ENCODE measurements around the gene PTPRD.

PTPRD gene

DNA sequence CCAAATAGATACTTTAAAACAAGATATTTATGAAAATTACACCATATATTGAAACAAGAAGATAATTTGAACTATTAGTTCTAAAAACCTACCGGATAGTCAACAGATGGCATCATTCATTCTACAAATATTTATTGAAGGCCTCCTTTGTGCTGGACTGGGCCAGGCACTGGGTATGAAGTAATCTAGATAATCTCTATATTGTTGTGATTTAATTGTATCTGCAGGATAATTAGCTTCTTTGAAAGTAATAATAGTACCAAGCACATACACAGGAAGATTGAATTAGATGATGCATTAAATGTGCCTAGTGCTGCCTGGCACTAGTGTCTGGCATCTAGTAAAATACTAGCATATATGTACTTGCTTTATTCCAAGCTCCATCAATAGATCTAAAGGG lies 2078.0 kb downstream of the PTPRD start:
- no peak for DNase-seq

DNA sequence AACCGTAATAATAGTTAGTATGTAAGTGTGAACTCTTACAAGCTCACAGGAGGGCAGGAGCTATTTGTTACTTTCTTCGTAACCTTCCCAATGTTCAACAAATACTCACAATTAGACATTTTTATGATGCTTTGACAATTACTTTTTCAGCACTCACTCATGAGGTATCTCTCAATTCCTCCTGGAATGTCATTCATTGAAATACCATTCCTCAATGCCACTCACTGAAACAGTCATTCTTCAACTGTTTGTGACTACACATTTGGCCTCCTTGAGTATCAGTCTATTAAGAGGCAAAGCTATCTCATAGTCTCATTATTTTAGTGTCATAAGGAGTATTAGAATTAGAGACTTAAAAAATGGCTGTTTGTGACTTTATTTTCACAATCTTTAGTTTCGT lies 2079.1 kb downstream of the PTPRD start:
- DNase-seq, result no peak

DNA sequence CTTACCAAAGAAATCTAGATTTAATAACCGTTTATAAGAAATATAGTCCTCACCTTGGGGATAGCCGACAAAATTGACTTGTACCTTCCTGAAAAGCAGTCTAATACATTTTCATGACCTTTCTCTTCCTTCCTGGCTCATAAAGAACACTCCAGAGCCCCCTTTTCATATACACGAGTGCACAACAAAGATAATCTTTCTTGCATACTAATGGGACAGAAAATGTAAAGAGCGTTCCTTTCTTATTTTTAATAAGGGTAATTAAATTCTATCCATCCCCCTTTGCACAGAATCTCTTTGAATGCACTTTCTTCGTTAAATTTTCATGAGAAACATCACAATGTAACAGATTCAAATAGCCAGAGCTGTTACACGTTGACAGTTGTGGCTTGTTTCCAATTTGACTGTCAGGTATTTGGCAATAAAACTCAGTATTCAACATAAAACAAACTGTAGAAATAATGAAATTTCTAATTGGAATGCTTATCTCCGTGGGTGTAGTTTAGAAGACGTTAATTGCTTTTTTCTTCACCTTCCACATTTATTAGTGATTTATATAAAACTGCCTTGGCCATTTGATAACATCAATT lies 2080.9 kb downstream of the PTPRD start:
- DNase-seq, result no peak

DNA sequence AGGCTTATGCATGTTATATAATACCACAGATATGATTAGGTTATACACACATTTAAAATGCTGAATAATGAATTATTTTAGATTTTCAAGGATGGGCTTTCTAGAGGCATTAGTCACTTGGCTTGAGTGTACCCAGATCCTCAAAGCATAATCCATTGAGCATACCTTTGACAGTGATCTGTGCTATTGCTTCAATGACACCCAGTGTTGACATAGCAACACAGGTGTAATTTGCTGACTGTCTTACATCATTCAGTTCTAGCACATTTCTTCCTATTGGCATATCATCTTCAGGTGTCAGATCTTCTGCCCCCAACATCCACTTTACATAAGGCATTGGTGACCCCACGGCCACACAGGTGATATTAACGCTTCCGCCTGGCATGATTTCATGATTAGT lies 2091.7 kb downstream of the PTPRD start:
- DNase-seq, result no peak

DNA sequence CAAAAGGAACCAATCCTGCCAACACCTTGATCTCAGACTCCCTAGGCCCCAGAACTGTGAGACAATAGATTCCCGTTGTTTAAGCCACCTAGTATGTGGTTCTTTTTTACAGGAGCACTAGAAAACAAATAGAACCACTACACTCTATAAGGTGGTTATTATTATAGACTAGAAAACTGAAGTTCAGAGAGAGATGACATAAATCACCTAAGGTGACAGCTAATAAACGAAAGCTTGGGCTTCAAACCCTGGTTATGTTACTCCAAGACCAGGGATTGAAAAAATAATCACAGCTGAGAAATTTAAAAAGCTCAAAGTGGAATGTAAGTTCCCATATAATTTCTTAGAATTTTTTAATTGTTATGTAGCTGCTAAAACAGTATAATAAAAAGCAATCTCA lies 2097.1 kb downstream of the PTPRD start:
- no peak for DNase-seq

DNA sequence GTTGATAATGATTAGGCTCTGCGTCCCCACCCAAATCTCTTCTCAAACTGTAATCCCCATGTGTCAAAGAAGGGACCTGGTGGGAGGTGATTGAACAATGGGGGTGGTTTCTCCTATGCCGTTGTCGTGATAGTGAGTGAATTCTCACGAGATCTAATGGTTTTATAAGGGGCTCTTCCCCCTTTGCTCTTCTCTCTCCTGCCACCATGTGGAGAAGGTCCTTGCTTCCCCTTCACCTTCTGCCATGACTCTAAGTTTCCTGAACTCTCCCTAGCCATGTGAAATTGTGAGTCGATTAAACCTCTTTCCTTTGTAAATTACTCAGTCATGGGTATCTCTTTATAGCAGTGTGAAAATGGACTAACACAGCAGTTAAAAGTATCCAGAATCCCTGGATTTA lies 2098.0 kb downstream of the PTPRD start:
- DNase-seq, result no peak

DNA sequence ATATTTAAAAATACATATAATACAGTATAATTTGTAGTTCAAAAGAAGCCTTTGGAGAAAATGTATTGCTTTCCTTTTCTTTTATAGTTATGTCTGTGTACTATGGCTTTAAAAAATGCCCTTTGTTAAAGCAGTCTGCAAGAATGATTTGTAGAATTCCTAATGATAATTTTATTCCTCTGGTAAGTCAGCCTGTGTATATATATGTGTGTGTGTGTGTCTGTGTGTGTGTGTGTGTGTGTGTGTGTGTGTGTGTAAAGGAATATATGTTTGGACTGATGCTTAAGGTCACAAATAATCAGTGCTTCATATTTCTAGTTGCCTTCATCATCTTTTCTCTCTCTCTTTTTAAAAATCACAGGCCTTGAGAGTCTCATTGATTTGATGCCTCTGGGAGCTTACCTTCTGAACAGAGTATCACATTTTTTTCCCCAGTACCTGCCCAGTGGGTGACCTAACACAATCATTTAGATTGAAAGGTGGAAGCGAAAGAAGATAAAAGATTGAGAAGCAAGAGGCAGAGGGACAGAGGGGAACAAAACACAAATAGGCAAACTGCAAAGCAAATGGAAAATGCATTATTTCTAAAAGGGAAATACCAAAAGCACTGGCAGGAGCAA lies 2104.0 kb downstream of the PTPRD start:
- no peak for DNase-seq

DNA sequence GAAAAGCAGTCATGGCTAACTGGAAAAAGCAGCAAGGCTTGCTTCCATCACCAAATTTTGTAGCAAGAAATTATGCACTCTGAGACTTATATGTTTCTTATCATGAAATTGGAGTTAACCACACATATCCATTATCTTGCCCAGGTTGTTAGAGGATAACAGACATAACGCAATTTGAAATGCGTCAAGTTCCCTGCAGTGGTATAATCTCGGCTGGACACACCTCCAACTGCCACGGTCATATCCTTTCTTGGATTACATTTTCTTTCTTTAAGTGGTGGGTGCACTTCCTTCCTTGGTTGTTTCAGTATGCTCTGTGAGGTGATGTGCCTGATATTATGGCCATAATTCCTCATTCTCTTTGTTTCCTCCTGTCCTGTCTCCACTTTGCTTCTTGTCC lies 2118.2 kb downstream of the PTPRD start:
- no peak for DNase-seq

DNA sequence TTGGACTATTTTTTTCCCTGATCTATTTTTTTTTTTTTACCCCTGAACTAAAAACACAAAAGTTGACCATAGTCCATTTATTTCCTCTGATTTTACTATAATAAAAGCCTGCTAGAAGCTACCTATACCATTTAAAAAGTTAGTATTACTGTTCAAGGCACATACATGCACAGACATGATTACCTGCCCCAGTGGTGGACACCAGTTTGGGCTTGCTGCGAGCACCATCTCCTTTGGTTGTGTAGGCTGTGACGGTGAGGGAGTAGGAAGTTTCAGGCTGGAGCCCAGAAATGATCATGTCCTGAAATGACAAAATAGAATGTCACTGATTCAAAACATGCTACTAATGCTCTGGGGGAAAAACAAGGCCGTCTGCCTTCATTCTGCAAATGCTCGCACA lies 2120.1 kb downstream of the PTPRD start:
- DNase-seq, result no peak

DNA sequence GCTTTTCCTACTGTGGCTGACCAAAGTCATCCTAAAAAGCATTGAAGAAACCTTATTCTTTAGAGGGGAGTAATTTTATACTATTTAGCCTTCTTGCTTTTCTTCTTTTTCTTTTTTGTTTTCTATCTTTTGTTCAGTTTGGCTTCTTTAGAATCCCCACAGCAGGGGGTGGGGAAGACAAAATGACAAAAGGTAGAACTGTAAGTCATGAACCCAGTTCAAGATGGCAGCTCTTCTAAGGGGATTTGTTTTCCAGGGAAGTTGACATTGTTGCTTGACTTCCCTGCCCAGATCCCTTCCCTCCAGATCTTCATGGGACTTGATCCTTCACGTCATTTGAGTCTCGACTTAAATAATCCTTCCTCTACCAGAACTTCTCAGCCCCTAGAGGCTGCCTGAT lies 2120.8 kb downstream of the PTPRD start:
- no peak for DNase-seq

DNA sequence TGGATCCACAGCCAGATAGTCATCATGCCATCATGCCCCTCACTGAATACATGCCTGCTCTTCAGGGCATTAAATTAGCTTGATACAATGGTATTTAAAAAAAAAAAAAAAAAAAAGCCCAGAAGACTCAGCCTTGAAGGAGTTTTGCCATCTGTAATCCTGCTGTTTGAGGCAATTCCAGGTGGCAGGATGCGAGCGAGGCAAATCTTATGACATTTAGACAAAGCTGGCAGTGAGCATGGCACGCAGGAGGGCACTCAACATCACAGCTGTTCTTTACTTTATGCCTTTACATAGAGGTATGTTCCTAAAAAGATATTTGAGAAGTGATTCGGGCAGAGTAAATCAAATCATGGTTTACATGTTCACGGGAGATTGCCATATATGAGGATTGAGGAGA lies 2121.2 kb downstream of the PTPRD start:
- DNase-seq, result no peak

DNA sequence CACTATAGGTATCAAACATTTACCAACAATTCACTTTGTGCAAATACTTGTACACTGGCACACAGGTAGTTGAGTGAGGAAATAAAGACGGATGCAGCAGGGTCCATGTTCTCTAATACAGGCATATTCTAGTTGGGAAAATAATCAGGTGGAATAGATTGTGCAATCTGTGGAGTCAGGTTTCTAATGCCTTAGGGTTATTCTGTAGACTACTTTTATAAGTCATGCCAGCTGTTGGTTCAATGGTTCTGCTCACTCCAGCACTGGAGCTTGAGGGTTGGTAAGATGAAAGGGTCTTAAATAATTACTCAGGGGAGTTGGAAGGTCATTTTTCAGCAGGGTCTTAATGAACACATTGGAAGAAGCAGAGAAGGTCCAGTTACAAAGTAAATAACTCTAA lies 2123.0 kb downstream of the PTPRD start:
- DNase-seq, result no peak

DNA sequence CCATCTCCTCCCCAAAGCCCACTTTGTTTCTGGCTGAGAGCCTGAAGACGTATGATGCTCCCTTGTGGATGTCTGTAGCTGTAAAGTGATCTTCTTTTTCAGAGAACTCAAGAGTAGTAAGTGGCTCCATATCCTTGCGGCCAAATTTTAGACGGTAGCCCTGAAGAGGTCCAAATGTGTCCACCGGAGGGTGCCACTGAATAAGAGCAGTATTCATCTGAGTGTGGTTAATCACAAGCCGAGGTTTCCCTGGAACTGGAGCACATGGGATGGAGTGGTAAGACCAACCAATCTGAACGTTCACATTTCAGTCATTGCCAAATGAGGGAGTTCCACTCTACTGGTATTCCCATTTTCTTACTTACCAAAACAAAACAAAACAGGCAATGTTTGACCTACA lies 2126.7 kb downstream of the PTPRD start:
- DNase-seq, result no peak

DNA sequence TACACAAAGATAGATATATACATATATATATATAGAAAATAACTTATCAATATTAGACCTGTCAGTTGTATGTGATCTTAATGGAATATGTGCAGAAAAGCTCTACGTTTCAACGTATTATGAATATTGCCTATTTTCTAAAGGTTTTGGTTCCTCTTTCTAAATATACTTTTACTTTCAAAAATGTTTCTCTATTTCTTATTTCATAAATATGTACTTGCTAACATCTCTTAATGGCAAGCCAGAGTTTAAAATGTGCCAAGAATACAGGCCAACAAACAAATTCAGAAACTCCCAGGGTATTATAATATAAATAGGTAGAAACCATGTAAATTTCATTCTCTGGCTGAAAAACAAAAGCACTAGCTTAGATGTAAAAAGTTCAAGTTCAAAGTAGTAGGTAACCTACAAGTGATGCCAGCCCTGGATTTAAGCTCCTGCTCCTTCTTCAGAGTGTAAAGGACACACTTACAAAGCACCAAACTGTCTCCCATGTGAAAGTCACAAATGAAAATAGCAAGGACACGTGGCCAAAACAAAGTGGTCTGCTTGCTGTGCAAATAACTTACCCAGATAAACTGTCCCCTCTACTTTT lies 2128.1 kb downstream of the PTPRD start:
- no peak for DNase-seq

DNA sequence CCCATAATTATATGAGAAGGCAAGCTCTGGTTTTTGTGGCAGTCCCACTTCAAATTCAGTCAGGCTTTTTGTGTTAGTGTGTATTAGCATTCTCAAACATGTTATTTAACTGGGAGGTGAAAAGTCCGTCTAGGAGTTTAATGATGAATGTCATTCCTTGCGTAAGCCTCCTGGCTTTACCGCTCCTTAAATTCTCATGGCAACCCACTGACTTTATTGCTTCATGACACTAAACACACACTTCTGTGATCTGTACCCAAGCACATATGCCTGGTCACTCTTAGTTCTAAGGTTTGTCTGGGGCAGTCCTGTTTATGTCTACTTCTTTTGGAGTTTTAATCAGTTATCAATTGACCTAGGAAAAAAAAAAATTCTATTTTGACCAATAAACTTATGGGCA lies 2135.4 kb downstream of the PTPRD start:
- no peak for DNase-seq

DNA sequence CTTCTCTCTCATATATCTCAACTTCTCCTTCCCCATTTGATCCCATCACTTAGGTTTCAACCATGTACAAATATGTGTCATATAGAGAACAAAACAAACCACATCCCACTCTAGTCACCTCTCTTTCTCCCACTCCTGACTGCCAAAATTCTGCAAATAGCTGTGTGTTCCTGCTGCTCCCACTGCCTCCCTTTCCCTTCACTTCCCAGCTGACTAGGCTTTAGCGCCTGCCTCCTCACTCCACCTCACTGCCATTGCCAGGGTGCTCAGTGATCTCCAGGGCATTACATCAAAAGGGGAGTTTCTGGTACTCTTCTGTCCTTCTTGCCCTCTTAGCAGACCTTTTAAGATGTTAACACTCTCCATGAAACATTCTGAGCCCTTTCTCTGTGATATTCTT lies 2137.9 kb downstream of the PTPRD start:
- DNase-seq, result no peak

DNA sequence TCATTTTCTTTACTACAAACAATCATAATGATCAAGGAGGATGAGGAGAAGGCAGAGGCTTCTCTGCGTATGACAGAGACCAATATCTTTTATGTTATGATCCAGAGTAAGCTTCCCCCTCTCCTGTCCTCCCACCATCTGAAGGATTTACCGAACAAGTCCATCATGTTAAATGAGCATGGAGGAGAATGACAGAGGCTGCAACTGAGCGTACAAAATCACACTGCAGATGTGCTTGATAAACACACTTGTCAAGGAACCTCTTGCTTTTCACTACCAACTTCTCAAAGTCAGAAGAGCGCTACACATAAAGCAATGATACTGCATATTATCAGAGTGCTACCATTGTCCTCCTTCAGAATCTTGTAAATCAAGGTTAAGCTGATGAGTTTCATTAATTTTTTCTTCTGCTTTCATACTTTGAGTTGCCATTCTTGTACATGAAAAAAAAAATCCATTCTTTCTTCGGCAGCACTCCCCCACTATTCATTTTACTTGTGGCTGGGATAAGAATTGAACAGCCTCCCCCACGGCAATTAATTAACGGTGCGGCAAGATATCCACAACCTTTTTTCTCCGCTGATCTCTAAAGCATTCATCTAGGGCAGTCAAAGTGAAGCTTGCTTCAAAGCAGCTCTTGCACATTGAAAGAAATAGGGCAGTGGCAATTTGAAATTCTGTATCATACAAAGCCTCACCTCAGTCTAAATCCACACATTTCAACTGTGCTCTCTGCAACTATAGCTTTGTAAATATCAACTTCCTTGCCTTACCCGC lies 2139.4 kb downstream of the PTPRD start:
- DNase-seq, result no peak

DNA sequence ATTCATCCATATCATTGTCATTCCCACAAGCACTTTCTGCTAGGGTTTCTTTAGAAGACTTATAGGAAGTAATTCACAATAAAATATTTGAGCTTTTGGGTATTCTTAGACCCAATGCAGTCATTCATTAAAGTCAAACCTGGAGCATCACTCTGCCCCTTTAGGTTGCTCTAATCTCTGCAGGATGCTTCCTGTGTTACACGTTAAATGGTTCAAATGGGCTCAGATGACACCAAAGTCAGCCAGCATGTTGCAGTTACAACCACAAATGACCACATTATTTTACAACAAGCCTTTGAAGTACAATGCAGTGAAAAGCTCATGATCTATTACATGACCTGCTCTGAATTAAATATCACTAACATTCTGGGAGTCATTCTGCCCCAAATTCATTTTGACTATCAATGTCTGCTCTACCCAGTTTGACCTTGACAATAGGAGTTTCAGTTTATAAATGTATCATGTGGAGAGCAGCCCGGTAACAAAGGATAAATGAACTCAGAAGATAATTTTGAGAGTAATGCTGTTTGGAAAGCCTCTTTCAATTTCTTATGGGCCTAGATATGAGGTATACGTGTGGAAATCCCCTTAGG lies 2144.7 kb downstream of the PTPRD start:
- no peak for DNase-seq

DNA sequence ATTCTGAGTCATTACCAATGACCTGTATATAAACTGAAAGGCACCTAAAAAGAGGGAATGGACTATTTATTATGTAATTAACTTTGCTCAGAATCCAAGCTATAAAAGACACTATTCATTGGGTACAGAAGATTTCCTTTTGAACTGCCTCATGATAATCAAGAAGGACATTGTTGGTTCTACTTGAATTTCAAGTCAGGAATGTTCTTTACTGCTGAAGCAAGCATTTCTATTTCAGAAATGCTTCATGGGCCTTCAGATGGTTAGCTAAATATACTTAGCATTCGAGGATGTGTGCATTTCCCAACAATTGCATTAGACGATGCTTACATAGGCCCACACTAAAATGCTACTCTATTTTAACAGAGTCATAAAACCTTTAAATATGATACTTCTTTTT lies 2155.0 kb downstream of the PTPRD start:
- DNase-seq, result no peak

DNA sequence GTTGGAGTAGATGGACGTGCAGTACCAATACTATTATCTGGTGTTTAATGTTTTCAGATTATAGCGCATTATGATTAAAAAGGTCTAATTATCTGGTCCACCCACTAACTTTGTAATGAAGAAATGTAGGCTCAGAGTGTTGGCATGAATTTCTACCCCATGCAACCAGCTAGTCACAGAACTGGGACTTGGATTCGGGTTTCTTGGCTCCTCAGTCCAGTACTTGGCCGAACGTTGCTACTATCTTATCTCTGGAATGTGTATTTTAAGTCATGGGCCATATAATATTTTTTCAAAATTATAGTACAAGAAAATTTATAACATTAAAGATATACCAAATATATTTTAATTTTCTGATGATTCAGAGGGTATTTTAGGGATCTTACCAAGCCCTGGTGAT lies 2155.7 kb downstream of the PTPRD start:
- DNase-seq, result no peak

DNA sequence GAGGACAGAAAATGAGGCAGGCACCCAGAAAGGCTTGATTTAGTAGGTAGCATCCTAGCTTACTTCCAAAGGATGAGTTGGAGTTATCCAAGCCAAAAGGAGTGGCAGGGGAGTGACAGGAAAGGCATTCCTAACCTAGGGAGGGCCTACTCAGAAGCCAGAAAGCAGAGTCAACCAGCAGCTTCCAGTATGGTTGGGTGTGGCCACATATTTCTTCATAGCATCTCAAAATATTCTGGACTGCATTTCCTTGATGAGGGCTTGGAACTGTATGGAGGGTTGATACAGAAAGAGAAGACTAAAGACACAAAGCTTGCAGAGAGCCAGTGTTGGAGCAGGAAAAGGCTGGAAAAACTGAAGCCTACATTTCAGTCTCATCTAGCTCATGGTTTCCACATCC lies 2156.5 kb downstream of the PTPRD start:
- DNase-seq, result no peak

DNA sequence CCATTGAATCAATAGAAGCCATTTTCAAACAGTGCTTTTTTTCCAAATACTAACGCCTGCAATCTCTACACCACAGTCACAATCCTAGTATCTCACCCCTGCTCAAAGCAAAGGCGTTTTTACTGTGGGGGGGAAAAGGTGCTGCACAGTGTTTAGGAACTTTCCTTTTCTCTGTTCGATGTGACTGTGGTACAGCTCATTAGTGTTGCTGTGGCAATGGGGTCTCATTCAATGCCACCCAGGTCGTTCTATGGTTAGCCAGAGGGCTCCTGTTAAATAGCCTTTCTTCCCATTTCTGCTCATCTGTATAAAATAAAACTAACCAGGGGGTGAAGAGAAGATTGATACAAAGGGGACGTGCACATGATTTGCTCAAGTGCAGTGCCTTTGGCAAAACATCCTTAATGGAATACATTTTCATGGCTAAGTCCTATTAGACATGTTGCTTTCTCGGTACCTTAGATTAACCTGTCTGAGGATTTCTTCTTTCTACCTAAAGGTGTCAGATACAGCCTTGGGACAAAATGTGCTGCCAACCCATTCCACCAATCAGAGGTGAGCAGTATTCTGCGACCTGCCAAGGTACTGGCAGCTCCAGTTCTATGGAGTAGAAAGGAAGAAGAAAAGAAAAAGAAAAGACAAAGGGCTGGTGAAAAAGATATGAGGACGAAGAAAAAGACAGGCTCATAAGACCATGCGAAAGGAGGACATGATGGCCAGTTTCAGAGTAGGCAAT lies 2161.8 kb downstream of the PTPRD start:
- no peak for DNase-seq

DNA sequence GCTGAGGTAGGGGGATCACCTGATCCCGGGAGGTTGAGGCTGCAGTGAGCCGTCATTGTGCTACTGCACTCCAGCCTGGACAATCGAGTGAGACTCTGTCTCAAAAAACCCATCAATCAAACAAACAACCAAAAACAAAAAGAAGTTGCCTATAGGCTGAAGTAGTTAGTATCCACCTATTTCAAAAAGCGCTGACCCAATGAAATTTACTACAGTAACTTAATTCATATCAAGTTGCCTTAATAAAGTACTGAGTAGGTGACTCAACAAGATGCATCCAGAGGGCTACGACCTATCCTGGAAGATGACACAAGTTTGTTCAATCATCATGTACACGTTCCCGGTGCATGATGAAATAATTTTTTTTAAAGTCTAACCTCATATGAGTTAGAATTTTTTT lies 2164.6 kb downstream of the PTPRD start:
- no peak for DNase-seq

All from activated T-cell treated with anti-CD3 and anti-CD28 coated beads for 4 hours (primary cell).